Activated CD8-positive, alpha-beta memory T cell treated with anti-CD3 and anti-CD28 coated beads, Interleukin-2, amount 50 U/mL, for 24 hours (primary cell): ENCODE results near the gene USH1C.

Source experiments
- DNase-seq: peaks from one replicate; pipeline ENCODE4 v3.0.0-alpha.2; 2020; ENCODE audit errors: extremely low read depth

USH1C gene

DNA sequence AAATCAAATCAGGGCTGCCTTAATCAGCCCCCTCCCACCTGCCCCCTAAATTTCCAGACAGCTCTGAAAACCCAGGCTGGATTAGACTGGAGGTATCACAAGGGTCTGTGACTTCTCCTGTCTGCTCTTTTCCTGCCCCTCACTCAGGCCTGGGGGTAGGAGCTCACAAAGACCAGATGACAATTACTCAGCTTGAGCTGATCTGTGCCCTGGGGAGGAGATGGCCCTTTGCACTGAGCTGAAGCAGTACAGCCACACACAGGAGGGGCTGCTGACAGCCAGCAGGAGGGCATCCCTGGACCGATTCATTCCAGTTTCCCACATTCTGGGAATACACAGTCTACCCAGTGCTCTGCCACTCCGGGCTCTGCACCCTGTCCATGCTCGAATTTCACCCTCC, 71.7 kb downstream of the USH1C start:
- no peak for DNase-seq

DNA sequence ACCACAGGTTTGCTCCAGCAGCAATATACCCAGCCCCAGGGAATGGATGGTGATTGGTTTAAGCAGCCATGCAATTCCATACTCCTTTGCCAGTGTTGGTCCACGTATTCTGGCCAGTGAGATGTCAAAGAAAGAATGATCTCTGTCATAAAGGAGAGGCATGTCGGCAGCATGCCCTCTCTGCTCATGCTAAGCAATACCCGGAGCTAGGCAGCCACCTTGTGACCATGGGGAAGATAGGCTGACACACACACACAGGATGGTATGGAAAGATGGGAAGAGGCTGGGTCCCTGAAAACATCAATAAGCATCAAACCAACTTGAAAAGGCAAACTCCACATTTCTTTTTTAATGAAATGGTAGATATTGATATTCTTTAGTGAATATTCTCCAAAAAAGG, 72.7 kb downstream of the USH1C start:
- no peak for DNase-seq

DNA sequence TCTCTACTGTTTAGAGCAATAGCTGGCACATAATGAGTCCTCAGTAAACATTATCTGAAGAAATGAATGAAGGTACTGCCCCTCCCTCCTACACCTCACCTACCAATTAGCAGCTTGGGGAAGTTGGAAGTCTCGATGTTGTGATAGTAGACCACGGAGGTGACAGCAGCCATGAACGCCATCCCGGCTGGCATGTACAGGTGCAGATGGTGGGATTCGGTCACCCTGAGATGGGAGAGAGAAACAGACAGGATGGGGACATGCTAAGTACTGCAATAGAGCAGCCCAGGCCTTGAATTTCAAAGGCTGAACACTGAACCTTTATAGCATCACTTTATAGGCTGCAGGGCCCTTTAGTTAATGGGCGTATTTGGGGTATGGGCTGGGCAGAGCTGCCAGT, 74.2 kb downstream of the USH1C start:
- no peak for DNase-seq

DNA sequence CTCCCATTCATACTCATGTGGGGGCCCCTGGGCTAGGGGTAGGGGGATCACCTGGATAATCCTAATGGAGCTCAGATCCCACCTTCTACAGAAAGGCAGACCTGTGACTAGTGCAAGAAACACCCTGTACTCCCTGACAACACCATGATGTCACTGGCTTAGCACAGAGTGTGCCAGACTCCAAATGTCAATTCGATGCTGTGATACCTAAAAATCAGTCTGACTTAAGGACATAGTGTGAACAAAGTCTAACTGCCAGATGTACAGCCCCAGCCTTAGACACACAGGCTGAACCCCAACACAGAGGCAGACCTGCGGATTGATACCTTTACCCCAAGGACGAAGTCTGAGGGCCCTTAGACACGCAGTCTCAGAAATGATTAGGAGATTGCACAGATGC, 76.1 kb downstream of the USH1C start:
- DNase-seq: no peak

DNA sequence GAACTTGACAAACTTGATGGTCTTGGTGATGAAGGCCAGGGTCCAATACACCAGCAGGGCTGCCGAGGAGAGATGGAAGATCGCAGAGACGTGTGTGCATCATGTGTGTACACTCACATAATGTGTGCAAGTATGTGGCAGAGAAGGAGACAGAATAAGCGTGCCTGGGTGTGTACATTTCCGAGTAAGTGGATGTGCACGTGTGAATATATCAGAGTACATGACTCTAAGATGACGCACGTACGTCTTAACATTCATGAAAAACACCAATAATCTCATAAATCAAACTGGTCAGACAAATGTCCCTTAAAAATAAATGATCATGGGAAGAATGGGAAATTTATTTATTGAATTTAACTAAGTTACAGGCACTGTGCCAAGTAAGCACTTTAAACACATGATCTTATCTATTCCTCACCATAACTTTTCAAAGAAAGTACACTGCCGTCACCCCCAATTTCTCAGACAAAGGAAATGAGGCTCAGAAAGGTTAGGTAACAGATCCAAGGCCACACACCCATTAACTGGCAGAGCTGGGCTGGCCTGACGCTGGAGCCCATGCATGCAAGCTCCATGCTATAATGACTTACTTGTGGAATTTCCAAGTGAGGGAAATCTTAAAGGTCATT, 80.6 kb downstream of the USH1C start:
- DNase-seq: no peak

DNA sequence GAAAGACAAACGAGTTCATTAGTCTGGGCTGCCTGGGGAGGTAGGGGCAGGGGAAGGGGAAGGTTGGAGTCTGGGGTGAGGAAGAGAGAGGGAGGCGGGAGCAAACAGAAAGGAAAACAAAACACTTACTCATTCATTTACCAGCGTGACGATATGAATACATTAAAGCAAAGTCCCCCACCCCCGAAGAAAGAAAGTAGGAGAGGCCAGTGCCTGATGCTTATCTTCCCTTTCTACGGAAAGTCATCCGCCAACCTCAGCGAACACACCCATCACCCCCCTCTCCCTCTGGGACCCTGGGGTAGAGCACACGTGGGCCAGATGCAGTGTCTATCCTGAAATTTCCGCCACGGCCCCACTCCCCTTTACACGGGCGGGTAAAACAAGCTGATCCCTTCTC, 81.3 kb downstream of the USH1C start:
- no peak for DNase-seq

DNA sequence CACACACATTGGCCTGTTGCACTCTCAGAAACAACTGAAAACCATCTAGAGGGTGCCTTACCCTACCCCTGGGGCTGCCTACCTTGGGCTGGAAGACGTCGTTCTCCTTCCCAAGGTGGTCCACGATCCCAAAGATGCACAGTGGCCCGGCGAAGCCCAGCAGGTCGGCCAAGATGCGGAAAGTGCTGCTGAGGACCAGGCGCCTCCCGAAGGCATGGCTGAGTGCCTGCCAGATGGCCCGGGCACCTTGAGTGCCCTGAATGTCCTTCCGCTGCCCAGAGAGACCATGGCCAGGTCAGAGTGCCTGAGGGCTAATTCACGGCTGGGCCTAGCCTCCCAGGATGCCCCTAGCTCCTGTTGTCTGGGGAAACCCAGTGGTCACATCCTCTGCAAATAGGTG, 83.8 kb downstream of the USH1C start:
- no peak for DNase-seq

DNA sequence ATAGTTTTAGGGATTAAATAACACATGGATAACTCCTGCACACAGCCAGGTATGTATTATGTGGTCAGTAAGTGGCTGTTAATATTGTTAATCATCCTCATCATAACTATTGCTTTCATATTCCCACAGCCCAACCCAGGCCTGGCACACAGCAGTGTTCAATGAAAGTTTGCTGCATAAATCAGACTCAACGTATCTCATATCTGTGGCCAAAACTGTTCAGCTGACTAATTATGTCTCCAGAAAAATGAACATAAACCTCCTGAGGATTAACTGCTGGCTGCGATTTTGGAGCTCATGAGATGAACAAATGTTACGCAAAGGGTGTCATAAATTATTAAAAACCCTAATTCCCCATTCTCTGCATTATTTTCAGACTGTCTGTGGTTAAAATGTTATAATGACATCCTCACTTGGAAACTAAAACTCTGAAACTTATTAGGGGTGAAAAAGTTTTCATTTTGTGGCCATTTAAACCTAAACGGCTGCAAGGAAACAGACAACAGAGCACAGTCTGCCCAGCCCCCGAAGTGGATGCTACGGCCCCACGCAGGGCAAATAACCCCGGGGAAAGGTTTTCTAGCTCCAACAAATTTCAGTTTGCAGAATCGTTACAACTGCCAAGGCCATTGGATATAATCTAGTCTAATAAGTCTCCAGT, 84.8 kb downstream of the USH1C start:
- no peak for DNase-seq

DNA sequence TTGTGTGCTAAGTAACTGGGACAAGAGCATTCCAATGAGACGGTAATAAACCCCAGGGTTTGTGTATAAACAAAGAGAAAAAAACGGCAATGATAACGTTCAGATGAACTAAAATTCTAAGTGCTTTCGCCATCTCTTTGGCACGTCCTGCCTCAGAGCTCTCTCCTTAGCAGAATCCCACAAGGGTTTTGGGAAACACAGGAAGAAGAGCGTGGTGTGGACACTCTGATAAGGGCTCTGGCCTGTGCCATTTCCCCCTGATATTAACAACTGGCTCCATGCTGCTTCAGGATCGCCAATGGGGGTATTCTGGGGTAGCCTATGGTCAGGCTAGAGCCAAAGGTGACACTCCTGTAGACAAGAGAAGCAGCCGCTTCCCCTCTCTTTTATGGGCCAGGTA, 85.9 kb downstream of the USH1C start:
- DNase-seq: no peak

DNA sequence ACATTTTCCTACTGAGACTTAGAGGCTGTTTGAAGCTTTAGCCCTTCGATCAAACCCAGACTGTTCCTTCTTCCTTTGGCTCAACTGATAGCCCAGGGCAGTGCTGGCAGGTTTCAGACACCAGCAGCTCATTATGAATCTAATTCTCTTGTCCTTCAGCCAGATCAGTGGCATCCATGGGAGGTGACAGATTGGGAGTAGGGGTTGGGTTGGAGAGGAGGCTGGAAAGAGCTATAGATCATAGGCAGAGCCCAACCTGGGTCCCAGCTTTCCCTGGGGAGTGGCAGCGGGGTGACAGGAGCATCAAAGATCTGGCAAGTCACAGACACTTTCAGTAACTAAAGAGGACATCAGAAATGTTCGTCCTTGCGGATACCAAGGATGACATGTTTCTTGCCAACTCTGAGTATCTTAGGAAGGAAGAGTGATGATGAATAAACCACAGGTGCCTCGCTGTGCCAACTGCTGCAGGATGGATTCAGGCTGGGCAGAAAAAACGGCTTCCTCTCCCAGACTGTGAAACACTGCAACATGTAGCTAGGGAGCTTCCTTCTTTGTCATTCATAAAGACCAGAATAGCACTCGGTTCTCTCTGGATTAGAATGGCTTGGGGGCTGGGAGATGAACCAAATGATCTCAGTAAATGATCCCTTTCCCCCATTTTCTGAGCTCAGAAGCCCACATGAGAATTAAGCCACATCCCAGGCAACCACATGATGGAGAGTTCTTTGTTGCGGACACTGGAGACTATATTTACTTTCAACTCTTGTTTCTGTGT, 86.6 kb downstream of the USH1C start:
- DNase-seq: no peak

DNA sequence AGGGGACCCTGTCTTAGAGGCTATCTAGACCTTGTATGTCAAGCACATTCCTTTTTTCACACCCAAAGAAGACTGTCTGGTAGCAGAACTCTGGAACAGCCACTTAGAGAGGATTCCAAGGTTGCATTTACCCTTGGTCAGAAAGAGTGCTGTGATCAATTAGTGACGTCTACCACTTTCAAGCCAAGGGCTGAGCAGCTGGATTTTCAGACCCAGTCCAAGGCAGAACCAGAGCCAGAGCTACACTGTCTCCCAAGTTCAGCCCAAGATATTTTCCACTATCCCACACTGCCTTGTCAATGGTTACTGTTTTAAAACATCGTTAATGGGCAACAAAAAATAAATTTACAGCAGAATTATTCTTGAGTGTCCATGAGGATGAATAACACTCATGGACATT, 91.5 kb downstream of the USH1C start:
- no peak for DNase-seq

DNA sequence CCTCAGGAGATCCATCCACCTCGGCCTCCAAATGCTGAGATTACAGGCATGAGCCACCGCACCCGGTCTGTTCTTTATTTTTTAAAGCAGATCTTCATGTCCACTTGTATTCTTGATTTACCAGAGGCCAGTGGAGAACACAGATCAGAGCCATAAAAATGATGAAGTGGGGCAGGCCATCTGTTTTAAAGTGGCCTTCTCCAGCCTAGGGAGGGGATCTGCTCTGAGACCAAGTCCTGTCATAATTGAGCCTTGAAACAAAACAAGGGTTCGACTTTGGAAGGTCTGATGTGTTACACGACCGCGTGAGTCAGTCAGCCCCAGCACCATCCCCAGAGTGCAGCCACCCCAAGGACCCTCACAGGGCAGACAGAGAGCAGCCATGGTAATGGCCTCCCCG, 95.1 kb downstream of the USH1C start:
- no peak for DNase-seq

DNA sequence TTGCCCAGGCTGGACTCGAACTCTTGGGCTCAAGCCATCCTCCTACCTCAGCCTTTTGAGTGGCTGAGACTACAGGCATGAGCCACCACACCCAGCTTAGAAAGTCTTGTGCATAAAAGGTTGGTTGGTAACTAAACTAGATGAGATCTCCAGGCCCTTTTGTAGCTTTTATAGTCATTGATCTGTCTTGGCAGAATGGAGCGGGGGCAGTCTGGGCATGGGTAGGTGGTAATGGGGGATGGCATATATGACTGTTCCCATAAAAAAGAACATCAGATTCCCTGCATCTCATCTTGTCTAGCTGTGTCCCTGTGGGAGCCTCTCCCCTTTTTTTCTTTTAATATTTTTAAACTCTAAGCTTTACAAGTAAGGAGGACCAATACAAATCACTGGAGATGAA, 97.7 kb downstream of the USH1C start:
- no peak for DNase-seq

DNA sequence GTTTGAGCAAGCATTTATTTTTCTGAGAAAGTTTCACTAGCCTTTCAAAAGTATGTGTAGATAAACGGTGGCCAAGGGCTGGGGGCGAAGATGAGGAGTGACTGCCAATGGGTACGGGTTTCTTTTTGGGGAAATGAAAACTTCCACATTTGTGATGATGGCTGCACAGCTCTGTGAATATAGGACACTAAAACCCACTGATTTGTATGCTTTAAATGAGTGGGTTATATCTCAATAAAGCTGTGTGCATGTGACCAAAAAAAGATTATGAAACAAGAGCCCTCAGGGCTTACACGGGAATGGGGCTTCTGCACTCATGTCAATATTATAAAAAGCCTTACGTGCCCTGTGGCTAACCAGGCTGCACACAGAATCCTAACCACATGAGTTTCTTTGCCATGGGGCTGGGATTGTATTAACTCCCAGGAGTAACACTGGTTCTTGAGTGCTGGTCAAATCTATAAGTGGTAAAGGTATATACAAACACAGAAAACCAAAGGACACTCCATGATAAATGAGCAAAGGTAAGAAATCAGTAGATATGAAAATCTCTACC, 98.9 kb downstream of the USH1C start:
- no peak for DNase-seq

DNA sequence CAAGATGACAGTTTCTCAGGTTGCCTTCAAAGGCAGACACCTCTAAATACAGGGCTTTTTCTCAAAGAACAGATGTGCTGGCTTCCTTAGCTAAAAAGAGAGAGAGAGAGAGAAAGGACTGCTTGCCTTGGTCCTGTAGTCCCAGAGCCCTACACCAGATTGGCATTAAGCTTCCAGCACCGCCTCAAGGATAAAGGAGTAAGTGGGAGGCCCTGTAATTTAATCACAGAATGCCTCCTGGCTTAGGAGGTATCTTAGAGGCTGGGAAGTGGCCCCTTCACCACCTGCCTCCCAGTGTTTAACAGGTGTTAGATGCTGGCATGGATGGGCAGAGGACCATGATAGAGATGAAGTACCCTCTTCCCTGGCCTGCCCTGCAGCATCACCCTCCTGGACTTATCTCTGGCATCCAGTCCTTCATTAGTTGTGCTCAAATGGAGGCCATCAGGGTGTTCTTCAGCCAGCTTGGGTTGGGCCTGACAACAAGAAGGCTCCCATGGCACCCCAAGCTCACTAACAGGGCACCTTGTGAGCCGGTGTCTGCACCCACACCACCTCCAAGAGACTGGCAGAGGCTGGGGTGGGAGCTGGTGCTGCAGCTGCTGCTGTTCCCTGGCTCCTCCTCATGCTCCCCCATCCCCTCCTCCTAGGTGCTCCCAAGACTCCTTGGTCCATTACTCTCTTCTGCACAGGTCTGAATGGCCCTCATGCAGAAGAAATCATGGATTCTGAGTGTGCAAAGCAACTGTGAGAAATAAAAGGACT, 100.1 kb downstream of the USH1C start:
- no peak for DNase-seq
